Measurements from ENCODE around the gene SLC35F3.

Gene SLC35F3

GRCh38 chr1:233945979-233946378, 41.5 kb downstream of the SLC35F3 start:
- Histone ChIP-seq H3K4me1 (ENCODE audit: insufficient read depth, low read length) (no peaks in the 10 kb centered on the region), H3K9me3 (ENCODE audit: low read length) (no peaks in the 10 kb centered on the region), H3K27ac (ENCODE audit: low read depth, low read length) (no peak overlapping the region), H3K9ac (ENCODE audit: low read length) (no peak overlapping the region), H3K36me3 (ENCODE audit: insufficient read depth, low read length) (no peaks in the 10 kb centered on the region), H3K27me3 (ENCODE audit: control insufficient read depth in 1 of 2, insufficient read depth in 2 of 2, low read length in 2 of 2) (no peaks in the 10 kb centered on the region), H3K4me3 (ENCODE audit: low read depth in 1 of 2, low read length in 2 of 2) (no peak overlapping the region)

GRCh38 chr1:233946724-233947123, 42.2 kb downstream of the SLC35F3 start:
- Histone ChIP-seq H3K27me3 (ENCODE audit: control insufficient read depth in 1 of 2, insufficient read depth in 2 of 2, low read length in 2 of 2) (no peaks in the 10 kb centered on the region), H3K9ac (ENCODE audit: low read length) (no peak overlapping the region), H3K27ac (ENCODE audit: low read depth, low read length) (no peak overlapping the region), H3K4me1 (ENCODE audit: insufficient read depth, low read length) (no peaks in the 10 kb centered on the region), H3K4me3 (ENCODE audit: low read depth in 1 of 2, low read length in 2 of 2) (no peak overlapping the region), H3K36me3 (ENCODE audit: insufficient read depth, low read length) (no peaks in the 10 kb centered on the region), H3K9me3 (ENCODE audit: low read length) (no peaks in the 10 kb centered on the region)

DNA sequence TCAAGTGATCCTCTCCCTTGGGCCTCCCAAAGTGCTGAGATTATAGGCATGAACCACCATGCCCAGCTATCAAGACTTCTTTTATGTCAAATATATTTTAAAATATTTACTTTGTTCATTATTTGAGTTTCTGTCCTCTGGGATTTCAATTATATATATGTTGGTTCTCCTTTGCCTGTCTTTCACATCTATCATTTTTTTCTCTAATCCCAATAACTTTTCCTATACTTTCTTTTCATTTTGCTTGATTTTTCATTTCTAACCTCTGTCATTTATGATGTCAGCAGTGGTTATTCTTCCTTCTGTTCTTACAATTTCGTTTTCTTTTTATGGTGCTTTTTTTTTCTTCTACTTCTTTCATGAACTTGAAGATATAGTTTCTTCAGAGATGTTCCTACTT, 47.3 kb downstream of the SLC35F3 start:
- H3K9me3 ChIP-seq (ENCODE audit: low read length) = no peaks in the 10 kb centered on the region
- no peaks in the 10 kb centered on the region for H3K4me1 ChIP-seq (ENCODE audit: insufficient read depth, low read length)
- no peak overlapping the region for H3K9ac ChIP-seq (ENCODE audit: low read length)
- no peak overlapping the region for H3K4me3 ChIP-seq (ENCODE audit: low read depth in 1 of 2, low read length in 2 of 2)
- H3K27me3 ChIP-seq (ENCODE audit: control insufficient read depth in 1 of 2, insufficient read depth in 2 of 2, low read length in 2 of 2) = no peaks in the 10 kb centered on the region
- H3K27ac ChIP-seq (ENCODE audit: low read depth, low read length) = no peak overlapping the region
- no peaks in the 10 kb centered on the region for H3K36me3 ChIP-seq (ENCODE audit: insufficient read depth, low read length)

DNA sequence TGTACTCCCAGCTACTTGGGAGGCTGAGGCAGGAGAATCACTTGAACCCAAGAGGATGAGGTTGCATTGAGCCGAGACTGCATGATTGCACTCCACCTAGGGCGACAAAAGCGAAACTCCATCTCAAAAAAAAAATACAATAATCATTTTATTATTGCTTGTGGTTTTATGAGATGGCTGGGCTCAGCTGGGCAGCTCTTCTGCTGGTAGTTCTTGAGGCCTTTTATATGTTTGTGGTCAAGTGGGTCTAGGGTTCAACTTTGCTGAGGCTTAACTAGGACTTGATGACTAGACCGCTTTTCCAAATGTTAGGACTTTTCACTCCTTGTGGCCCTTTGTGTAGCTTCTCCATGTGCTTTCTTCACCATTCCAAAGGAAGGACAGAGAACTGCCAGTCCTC, 53.2 kb downstream of the SLC35F3 start:
- no peak overlapping the region for H3K4me3 ChIP-seq (ENCODE audit: low read depth in 1 of 2, low read length in 2 of 2)
- no peak overlapping the region for H3K9ac ChIP-seq (ENCODE audit: low read length)
- H3K9me3 ChIP-seq (ENCODE audit: low read length) = no peaks in the 10 kb centered on the region
- H3K27ac ChIP-seq (ENCODE audit: low read depth, low read length) = no peak overlapping the region
- H3K36me3 ChIP-seq (ENCODE audit: insufficient read depth, low read length) = no peaks in the 10 kb centered on the region
- no peaks in the 10 kb centered on the region for H3K4me1 ChIP-seq (ENCODE audit: insufficient read depth, low read length)
- no peaks in the 10 kb centered on the region for H3K27me3 ChIP-seq (ENCODE audit: control insufficient read depth in 1 of 2, insufficient read depth in 2 of 2, low read length in 2 of 2)

GRCh38 chr1:233959102-233959501, 54.6 kb downstream of the SLC35F3 start:
- Histone ChIP-seq H3K9ac (ENCODE audit: low read length) (no peak overlapping the region), H3K27me3 (ENCODE audit: control insufficient read depth in 1 of 2, insufficient read depth in 2 of 2, low read length in 2 of 2) (no peaks in the 10 kb centered on the region), H3K9me3 (ENCODE audit: low read length) (no peaks in the 10 kb centered on the region), H3K4me1 (ENCODE audit: insufficient read depth, low read length) (no peaks in the 10 kb centered on the region), H3K36me3 (ENCODE audit: insufficient read depth, low read length) (no peaks in the 10 kb centered on the region), H3K4me3 (ENCODE audit: low read depth in 1 of 2, low read length in 2 of 2) (no peak overlapping the region), H3K27ac (ENCODE audit: low read depth, low read length) (no peak overlapping the region)

- Histone ChIP-seq H3K9me3 (ENCODE audit: low read length) (no peaks in the 10 kb centered on the region), H3K27ac (ENCODE audit: low read depth, low read length) (no peak overlapping the region), H3K36me3 (ENCODE audit: insufficient read depth, low read length) (no peaks in the 10 kb centered on the region), H3K4me3 (ENCODE audit: low read depth in 1 of 2, low read length in 2 of 2) (no peak overlapping the region), H3K9ac (ENCODE audit: low read length) (no peak overlapping the region), H3K4me1 (ENCODE audit: insufficient read depth, low read length) (no peaks in the 10 kb centered on the region), H3K27me3 (ENCODE audit: control insufficient read depth in 1 of 2, insufficient read depth in 2 of 2, low read length in 2 of 2) (no peaks in the 10 kb centered on the region)
These were observed 55.5 kb downstream of the SLC35F3 start for GRCh38 chr1:233959971-233960370.

DNA sequence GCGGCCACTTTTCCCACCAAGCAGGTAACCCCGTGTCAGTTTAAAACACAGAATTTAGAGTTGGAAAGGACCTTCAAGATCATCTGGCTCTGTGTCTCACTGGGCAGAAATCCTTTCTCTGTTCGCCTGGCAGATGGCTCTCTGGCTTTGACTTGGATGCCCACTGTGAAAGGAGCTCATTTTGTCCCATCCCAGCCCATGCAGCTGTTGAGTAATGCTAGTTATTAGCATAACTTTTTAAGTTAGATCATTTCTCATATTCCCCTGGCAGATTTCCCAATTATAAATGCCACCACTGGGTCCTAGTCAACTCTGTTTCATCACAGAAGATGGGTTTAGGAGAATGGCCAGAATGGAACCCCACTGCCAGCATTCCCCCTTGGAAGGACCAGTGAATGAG, 55.9 kb downstream of the SLC35F3 start:
- Histone ChIP-seq H3K27ac (ENCODE audit: low read depth, low read length) (no peak overlapping the region), H3K4me3 (ENCODE audit: low read depth in 1 of 2, low read length in 2 of 2) (no peak overlapping the region), H3K9me3 (ENCODE audit: low read length) (no peaks in the 10 kb centered on the region), H3K9ac (ENCODE audit: low read length) (no peak overlapping the region), H3K4me1 (ENCODE audit: insufficient read depth, low read length) (no peaks in the 10 kb centered on the region), H3K27me3 (ENCODE audit: control insufficient read depth in 1 of 2, insufficient read depth in 2 of 2, low read length in 2 of 2) (no peaks in the 10 kb centered on the region), H3K36me3 (ENCODE audit: insufficient read depth, low read length) (no peaks in the 10 kb centered on the region)

DNA sequence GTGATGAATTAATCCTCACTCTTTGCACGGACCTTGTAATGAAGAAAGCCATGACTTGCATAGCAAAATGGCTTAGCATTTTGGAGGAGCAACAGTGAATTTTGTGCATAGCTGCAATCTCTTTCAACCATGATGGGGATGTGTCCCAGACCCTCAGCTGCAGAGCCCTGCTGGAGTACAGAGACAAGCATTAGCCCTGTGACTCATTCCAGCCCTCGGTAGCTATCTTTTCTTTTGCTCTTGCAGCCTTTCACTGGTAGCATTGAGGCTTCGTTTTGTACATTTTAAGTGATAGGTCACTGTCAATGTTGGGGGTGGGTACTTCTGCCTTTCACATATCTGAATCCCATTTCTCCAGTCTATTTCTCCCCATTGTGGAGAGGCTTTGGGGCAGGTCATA, 58.4 kb downstream of the SLC35F3 start:
- H3K27ac ChIP-seq (ENCODE audit: low read depth, low read length) = no peak overlapping the region
- H3K4me1 ChIP-seq (ENCODE audit: insufficient read depth, low read length) = no peaks in the 10 kb centered on the region
- H3K27me3 ChIP-seq (ENCODE audit: control insufficient read depth in 1 of 2, insufficient read depth in 2 of 2, low read length in 2 of 2) = no peaks in the 10 kb centered on the region
- H3K36me3 ChIP-seq (ENCODE audit: insufficient read depth, low read length) = no peaks in the 10 kb centered on the region
- no peak overlapping the region for H3K9ac ChIP-seq (ENCODE audit: low read length)
- H3K4me3 ChIP-seq (ENCODE audit: low read depth in 1 of 2, low read length in 2 of 2) = no peak overlapping the region
- H3K9me3 ChIP-seq (ENCODE audit: low read length) = no peaks in the 10 kb centered on the region

GRCh38 chr1:233965856-233966255, 61.4 kb downstream of the SLC35F3 start:
- Histone ChIP-seq H3K4me3 (ENCODE audit: low read depth in 1 of 2, low read length in 2 of 2) (no peak overlapping the region), H3K4me1 (ENCODE audit: insufficient read depth, low read length) (no peaks in the 10 kb centered on the region), H3K27ac (ENCODE audit: low read depth, low read length) (no peak overlapping the region), H3K36me3 (ENCODE audit: insufficient read depth, low read length) (no peaks in the 10 kb centered on the region), H3K9ac (ENCODE audit: low read length) (no peak overlapping the region), H3K27me3 (ENCODE audit: control insufficient read depth in 1 of 2, insufficient read depth in 2 of 2, low read length in 2 of 2) (no peaks in the 10 kb centered on the region), H3K9me3 (ENCODE audit: low read length) (no peaks in the 10 kb centered on the region)

DNA sequence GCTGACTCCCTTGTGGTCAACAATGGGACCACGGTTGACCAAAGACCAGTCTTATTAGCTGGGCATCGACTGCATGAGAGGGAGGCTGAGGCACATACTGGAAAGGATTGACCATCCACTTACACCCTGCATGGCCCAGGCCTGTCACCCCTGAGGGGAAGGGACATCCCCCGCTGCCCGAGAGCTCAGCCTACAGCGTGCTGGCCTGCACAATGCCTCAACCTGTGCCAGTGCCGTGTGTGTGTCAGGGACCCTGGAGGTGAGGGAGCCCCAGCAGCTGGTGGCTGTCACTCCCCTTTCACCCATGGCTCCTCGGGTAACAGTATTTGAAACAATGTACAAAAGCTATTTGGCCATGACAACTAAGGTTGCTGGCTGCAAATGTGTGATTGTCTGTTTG, 67.3 kb downstream of the SLC35F3 start:
- Histone ChIP-seq H3K9ac (ENCODE audit: low read length) (no peak overlapping the region), H3K27ac (ENCODE audit: low read depth, low read length) (no peak overlapping the region), H3K9me3 (ENCODE audit: low read length) (no peaks in the 10 kb centered on the region), H3K27me3 (ENCODE audit: control insufficient read depth in 1 of 2, insufficient read depth in 2 of 2, low read length in 2 of 2) (no peaks in the 10 kb centered on the region), H3K36me3 (ENCODE audit: insufficient read depth, low read length) (no peaks in the 10 kb centered on the region), H3K4me1 (ENCODE audit: insufficient read depth, low read length) (no peaks in the 10 kb centered on the region), H3K4me3 (ENCODE audit: low read depth in 1 of 2, low read length in 2 of 2) (no peak overlapping the region)

- Histone ChIP-seq H3K9ac (ENCODE audit: low read length) (no peak overlapping the region), H3K4me1 (ENCODE audit: insufficient read depth, low read length) (no peaks in the 10 kb centered on the region), H3K27ac (ENCODE audit: low read depth, low read length) (no peak overlapping the region), H3K9me3 (ENCODE audit: low read length) (no peaks in the 10 kb centered on the region), H3K36me3 (ENCODE audit: insufficient read depth, low read length) (no peaks in the 10 kb centered on the region), H3K4me3 (ENCODE audit: low read depth in 1 of 2, low read length in 2 of 2) (no peak overlapping the region), H3K27me3 (ENCODE audit: control insufficient read depth in 1 of 2, insufficient read depth in 2 of 2, low read length in 2 of 2) (no peaks in the 10 kb centered on the region)
These were observed 68.1 kb downstream of the SLC35F3 start for GRCh38 chr1:233972563-233972950.

DNA sequence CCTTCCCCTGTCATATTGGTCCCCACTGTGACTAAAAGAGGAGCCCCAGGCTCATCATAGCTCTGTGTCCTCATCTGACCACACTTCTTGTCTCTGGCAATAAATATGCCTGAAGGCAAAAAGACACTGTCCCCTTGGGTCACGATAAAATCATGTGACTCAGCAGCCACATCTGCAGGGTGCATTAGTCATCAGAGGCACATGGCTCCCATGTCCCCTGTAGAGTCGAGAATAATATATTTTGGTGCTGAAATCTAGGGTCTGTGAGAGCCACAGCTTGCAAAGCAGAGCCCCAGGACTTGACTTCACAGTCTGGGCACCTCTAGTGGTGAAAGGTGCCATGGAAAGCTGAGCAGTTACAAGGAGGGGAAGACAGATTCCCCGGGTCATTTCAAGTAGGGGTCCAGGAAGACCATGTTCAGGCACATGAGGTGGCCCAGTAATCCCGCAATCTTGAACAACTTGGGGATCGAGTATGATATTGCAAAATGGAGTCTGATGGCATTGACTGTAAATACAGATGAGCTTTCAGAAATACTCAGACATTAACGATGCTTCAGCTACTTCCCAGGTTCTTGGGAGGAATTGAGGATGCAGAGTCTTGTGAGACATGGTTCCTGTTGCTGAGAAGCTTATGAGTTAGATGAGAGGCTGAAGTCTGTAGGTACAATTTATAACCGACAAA, 68.6 kb downstream of the SLC35F3 start:
- Histone ChIP-seq H3K27me3 (ENCODE audit: control insufficient read depth in 1 of 2, insufficient read depth in 2 of 2, low read length in 2 of 2) (no peaks in the 10 kb centered on the region), H3K27ac (ENCODE audit: low read depth, low read length) (no peak overlapping the region), H3K9ac (ENCODE audit: low read length) (no peak overlapping the region), H3K36me3 (ENCODE audit: insufficient read depth, low read length) (no peaks in the 10 kb centered on the region), H3K4me3 (ENCODE audit: low read depth in 1 of 2, low read length in 2 of 2) (no peak overlapping the region), H3K4me1 (ENCODE audit: insufficient read depth, low read length) (no peaks in the 10 kb centered on the region), H3K9me3 (ENCODE audit: low read length) (no peaks in the 10 kb centered on the region)
